HuH-7 (cell line): ENCODE measurements around the gene TRABD2B.

Source experiments
- DNase-seq: peaks from one replicate; pipeline ENCODE4 v3.0.0; 2011; ENCODE audit warnings: low spot score

Gene TRABD2B

DNA sequence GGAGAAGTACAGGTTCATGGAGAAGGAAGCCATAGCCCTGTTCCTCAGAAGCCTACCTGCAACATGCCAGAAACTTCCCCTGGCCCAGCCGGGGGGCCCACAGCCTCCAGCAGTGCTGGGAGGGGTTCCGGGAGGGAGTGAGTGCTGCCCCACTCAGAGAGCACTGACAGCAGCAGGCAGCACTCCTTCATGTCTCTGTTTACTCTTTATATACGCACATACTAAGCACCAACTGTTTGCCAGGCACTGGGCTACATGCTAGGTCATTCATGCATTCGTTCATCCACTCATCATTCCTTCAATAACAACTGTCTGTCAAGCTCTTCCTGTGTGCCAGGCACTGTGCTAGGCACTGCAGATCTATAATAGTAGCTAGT lies 120.6 kb downstream of the TRABD2B start:
- DNase-seq = no peak

DNA sequence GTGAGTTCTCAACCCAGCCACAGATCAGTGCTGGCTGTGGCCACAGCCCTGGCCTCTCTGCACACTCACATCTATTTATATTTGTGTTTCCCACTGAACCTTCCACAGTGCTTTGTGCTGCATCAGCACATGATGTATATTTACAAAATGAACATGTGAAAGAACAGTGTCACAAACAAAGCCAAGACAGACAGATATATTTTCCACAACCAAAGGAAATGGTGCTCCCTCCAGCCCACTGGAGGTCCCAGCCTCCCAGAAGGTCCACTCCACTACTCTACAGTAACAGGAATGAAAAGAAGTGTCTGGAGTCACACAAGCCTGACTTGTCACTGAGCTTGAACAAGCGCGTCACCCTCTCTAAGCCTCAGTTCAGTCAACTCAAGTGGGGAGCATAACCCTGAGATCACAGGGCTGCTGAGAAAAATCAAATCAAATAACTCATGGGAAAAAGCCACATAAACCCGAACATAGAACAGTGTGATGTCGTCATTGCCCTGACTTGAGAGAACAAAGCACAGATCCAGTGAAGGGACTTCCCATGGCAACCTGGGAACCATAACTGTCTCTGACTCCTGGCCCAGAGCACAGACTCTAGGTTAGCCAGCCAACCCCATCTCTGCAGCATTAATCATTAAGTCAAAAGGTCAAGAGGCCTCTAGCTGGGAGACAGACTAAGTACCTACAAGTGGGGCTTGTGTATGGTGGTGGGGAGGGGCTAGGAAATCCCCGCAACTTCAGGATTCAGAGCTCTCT lies 121.2 kb downstream of the TRABD2B start:
- DNase-seq = peak; percentile 62

DNA sequence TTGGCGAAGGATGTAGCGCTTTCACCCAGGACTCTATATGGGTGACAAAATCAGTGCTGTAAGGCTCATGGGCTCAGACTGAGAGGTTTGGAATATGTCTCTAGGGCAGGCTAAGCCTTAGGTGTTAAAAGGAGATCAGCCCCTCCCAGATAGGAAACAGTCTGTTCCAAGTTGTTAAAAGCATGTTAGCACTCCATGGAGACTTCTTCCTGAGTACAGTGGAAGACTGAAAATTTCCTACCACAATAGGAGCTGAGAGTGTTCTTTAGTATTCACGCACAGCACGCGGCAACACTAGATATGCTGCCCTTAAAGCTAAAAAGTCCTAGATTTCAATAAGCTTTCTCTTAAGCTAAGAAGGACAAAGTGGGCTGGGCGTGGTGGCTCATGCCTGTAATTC lies 122.1 kb downstream of the TRABD2B start:
- DNase-seq = no peak

DNA sequence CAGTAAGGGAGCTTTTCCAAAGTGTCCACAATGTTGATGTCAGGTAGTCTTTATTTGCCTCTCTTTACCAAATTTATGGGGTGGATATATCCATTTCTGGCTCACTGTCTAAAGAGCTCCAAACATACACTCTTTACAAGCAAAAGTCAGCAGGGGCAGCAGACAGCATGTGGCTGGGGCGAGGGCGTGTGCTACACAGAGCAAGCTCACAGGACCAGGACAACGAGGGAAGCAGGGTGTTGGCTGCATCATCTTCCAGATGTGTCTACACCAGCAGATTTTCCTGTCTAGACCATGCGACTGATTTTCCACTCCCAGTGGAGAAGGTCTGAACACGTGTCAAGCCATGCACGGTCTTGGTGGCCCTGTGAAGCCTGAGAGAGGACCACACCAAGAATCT lies 123.8 kb downstream of the TRABD2B start:
- DNase-seq = no peak

DNA sequence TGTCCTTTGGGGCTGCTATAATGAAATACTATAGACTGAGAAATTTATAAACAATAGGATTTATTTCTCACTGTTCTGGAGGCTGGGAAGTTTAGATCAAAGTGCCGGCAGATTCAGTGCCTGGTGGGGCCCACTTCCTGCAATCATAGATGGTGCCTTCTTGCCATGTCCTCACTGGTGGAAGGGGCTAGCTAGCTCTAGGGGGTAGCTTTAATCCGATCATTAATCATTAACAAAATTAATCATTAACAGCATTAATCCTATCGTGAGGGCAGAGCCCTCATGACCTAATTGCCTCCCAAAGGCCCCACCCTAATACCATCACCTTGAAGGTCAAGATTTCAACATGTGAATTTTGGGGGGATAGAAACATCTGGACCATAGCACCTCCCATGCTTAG lies 124.3 kb downstream of the TRABD2B start:
- DNase-seq = no peak

DNA sequence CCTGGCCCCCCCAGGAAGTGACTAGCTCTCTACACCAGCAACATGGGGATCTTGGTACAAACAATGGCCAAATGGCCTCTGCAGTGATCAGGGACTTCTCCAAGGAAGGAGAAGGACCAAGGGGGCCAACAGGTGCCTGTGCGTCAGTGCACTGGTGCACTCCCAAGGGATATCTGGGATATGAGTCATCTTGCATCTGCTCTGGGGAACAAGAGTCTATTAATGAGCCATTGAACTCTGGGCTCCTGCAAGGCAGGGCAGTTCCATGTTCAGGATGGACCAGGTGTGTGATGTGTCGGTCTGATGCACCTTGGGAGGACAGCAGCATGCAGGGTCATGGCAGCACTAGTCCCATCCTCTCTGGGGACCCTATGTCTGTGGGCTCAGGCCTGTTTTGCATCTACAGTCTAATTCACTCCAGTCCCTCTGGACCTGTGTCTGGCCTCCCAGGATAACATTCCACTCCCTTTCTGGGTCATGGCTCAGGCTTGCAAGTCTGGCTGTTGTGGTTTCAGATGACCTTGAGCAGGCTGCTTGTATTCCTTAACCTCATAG lies 125.3 kb downstream of the TRABD2B start:
- no peak for DNase-seq

DNA sequence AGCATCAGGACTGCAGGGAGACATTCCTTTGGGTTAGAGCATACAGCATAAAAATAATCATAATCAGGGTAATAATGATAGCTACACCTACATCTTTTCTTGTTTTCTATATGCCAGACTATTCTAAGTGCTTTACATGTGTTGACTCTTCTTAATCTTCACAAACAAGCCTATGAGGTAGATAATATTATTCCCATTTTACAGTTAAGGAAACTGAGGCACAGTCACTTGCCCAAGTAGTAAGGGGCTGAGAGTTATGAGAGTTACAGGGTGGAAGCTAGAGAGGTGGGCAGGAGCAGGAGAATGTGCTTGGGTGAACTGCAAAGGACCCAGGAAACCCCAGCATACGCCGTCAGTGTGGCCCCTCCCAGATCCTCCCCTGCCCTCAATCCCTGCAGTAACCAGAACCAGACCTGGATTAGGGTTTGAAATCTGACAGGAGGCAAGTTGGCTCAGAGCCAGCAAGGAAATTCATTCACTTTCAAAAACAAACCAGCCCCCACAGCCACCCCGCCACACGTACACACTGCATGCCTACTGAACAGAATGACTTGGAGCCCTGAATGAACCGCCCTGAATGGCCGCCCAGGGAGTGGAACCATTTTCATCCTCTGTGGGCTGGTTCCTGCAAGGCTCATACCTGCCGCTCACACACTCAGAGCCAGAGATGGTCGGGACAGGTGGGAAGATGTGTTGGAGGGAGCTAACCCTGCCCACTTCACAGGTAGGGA lies 126.1 kb downstream of the TRABD2B start:
- DNase-seq = no peak

DNA sequence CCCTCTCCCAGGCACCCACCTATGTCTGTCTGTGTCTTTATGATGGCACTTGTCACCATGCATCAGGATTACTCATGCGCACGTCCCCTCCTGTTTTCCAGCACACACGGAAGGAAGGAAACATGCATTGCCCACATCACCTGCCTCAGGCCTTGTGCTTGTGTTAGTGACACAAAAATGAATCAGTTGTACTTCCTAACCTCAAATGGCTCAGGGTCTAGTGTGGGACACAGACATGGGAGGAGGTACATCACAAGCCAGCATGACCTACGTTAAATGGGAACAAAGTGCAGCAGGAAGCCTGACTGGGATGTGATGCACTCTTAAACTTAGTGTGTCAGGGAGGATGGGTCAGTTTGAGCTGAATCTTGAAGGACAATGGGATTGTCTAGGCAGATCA lies 126.7 kb downstream of the TRABD2B start:
- DNase-seq = no peak

DNA sequence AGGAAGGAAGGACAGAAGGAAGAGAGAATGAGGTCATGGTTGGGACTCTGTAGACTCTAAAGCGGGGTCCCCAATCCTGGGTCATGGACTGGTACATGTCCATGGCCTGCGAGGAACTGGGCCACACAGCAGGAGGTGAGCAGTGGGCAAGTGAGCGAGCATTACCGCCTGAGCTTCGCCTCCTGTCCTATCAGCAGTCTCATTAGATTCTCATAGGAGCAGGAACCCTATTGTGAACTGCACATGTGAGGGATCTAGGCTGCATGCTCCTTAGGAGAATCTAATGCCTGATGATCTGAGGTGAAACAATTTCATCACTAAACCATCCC lies 128.9 kb downstream of the TRABD2B start:
- DNase-seq = no peak

DNA sequence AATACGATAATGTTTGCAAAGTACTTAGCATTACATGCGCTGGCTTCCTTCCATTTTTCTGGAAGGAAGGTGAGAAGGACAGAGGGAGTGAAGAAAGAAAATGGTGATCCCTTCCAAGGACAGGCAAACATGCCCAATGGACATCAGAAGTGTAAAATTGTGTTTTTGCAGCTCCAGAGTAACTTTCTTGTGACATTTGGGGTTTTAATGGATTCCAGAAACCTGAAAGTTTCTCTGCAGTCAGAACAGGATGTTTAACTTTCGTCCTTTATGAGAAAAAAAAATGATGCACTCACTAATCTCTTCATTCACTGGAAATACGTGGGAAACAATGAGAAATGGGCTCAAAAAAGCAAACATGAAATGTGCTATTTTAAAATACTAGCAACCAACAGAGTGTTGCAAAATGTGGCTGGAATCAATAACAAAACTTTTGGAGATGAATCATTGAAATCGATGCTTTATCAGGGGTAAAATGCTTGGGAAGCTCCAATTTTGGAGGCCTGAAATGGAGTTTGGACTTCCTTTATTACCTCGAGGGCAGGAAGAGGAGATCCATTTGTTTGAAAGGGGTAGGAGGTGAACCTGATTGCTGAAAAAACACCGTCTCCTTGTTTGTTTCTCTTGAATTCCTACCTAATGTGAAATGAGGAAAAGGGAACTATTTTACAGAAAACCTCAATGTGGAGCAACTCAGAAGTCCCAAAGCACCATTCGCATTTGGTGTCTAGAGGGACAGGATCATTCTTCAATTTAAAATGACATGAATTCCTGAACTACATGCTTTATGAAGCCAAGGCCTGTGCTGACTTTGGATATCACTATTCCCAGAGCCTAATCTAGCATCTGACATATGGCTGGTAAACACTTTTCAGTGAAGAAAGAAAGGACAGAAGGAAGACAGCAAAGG lies 129.5 kb downstream of the TRABD2B start:
- DNase-seq = no peak

DNA sequence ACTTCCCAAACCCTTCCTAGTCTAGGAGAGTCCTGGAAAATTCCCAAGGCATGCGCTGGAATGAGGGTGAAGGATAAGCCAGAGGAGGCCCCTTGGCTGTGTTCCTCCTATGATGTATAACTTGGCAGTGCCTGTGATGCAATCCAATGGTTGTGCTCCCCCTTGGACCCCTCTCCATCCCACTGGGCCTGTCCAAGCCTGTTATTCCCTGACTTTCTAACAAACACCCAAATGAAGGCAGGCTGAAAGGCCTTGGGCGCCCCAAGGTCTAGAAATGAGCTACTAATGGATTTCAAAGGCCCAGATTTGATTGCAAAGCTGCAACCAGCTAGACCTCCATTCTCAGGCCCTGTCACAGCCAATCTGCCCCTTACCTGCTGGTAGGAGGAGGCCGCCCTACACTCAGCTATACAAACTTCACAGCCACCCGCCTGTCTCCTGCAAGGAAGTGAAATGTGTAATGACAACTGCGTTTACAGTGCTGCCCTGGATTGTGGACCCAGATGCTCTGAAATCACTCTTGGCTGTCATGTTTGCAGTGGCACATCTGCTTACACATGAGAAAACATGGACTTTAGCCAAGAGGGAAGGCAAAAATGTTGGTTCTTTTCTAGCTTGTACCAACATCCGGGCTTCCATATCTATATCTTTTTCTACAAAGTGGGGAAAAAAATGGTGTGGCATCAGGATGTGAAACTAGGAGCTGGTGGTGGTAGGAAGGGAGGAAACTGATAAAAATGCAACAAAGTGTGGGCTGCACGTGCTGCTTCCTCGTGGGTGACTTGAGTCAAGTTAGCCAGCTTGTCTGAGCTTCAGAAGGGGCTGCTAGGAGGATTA lies 130.4 kb downstream of the TRABD2B start:
- no peak for DNase-seq

DNA sequence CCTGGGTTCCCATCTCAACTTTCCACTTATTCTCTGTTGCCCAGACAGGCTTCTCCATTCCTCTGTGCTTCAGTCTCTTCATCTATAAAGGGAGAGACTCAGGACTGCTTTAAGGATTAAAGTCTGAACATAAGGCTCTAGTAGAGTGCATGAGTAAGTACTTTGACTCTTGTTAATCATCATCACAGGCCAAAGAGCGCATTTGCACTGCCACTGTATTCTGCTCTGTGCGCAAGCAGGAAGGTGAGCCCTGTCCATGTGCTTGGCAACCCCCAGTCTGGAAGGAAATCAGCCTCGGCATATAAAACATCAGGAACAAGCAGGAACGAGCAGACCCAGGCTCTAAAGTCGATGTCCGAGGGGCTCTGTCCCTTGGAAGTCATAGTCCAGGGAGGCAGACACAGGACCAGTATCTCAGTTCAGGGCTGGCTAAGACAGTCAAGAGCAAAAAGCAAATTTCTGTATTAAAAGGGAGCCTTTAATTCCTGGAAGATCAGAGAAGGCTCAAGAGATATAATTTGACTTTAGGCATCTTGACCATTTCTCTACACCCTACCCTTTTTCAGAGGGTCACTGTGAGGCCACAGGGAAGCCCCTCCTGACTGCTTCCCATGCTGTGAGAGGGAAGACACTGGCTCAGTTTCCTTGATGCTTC lies 131.2 kb downstream of the TRABD2B start:
- no peak for DNase-seq

DNA sequence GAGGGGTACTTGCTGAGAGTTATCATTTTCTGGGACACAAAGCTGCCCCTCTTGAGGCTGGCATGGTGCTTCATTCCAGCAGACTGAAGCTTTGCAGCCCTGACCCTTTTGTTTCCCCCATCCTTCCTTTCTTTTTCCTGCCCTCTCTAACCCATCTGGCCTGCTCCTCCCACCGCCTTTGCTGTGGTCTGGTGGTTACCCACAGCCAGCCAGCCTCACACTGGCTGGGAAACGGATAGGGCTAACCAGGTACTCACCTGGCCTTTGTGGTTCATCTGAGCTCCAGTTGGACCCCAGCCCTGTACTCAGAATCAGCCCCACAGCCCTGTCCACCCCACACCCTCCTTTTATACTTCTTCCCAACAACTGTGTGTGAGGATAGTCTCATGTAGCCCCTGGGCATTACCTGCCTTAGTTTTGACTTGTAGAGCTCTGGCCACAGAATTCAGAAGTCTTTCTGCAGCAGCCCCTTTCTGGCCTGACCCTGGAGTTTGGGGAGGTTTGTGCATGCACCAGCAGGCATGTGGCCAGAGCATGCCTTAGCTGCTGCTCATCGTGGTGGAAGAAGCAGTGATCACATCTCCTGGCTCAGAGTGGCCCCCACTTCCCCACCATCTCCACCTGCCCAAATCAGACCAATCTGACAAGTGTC lies 138.0 kb downstream of the TRABD2B start:
- no peak for DNase-seq

DNA sequence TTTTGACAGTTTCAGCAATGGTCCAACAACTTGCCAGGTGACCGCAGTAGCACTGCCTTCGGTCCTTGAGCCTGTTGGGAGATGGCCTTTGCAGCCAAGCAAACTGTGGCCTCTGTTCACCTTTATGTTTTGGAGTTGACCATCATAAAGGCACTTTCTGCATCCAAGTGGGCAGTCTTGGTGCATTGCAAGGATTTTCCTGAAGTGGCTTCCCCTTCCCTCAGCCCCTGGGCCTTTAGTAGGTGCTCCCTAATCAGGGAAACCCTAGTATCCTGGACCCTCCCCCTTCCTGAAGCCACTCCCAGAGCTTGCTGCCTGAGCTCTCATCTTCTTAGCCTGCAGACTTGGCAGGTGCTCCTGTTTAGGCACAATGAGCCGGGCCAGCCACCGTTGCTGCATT lies 140.2 kb downstream of the TRABD2B start:
- no peak for DNase-seq

DNA sequence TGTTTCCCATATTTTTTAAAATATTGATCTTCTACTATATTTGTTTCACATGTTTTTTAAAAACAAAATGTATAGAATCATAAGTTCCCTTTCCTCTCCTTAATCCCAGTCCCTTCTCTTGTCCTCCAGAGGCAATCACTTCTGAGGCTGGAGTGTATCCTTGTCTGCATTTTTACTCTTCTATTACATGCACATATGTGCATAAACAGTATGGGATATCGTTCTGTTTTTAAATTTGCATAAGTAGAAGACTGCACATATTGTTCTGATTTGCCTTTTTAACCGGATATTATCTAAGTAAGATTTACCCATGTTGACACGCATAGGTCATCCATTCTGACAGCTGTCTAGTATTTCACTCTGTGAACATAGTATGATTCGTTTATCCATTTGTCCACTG lies 142.0 kb downstream of the TRABD2B start:
- DNase-seq = no peak

DNA sequence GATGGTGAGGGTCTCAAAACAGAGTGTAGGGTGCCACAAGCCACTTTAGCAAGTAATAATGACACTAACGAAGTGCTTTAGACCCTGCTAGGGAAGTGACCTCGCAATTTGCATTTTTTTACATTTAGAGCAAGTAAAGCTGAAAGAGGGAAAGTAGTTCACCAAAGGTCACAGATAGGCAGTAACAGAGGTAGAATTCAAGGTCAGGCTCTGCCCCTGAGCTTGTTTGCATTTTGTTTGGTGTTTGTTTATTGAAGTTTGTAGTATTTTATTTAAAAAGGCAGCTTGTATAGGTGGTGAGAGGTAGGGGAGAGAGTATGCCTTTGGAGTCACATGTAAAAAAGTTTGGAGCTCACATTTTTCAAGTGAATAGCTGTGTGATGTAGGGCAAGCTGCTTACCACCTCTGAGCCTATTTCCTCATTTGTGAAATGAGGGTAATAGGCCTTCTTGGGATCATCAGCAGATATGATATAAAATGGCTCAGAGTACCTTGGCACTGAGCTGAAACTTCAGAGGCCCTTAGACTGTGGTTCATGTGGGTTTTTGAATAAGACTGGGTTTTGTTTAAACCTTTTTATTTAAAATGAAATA lies 142.5 kb downstream of the TRABD2B start:
- no peak for DNase-seq

DNA sequence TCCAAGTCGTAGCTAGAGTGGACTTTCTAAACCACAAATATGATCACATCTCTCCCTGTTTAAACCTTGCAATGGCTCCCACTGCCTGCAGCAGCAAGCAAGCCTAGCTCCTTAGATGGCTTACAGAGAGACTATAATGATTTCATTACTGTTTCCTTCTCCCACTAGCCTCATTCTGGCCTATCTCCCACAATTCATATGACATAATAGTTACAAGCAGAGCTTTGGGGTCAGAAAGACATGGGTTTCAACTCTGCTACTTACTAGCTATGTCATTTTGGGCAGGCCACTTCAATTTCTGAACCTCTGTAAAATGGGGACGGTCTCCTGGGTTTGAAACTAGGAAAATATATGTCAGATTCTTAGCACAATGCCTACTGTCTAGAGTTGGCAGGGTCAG lies 143.3 kb downstream of the TRABD2B start:
- no peak for DNase-seq

DNA sequence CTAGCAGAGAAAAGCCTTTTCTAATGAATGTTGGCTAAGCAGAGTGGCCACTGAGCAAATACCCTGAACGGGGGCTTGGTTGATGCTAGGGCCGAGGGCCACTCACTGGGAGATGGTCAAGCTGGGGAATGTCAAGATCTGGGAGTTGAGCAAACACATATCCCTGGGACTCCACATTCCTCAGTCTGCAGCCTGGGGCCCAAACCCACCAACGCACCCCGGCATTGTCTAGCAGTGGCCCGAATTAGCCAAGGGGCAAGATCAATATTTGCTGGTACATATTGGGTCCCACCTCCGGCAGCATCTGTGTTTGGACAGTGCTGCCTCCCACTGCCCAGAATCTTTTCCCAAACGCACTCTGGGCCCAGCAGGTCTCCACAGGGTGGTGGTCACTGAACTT lies 144.1 kb downstream of the TRABD2B start:
- no peak for DNase-seq

DNA sequence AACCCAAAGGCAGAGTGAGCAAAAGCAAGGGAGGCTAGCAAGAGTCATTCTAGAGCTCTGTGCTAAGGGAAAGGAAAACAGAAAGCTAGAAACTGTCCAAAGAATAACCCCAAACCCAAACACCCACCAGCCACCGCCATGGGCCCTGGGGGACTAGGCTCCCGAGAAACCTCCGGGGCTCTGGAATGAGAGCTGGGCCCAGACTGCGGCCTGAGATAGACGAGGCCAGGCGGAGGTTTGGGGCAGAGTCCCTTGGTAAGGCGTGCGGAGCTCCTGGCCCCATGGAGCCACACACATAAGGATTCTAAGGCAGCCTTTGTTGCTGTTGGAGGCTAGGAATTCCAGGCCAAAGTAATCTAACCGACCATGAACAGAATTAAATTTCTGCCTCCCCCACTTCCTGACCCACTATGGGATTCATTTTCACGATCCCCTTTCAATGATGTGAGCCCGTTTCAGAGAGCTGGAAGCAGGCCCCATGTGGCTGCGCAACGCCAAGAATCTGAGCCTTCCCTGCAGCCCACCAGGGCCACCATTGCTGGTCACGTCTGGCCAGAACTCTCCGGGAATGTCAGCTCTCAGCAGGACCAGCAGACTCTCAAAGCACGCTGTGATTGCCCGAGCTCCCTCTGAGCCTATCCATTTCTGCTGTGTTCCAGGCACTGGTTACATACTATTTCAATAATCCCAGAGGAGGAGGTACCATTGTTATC lies 145.0 kb downstream of the TRABD2B start:
- DNase-seq = no peak

DNA sequence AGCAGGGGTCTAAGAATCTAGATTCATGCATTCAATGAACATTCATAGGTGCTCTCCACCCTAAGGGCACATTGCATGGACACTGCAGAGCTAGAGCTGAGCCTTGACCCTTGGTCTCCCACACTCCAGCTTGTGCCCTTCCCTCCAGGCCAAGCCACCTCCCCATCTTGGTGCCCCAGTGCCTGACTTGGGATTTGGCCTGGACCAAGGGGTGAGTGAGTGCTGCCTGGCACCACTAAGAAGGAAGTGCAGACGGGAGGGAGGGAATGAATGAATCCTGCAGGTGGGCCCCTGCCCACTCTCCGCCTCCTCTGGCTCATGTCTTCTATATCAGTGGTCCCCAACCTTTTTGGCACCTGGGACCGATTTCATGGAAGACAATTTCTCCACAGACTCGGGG lies 146.7 kb downstream of the TRABD2B start:
- DNase-seq = no peak
